Osteoblast (primary cell): ENCODE measurements around the gene HDAC4. TPM values are rescaled to one million over a fixed set of nuclear protein-coding genes. Genes with fewer than 3 reads are reported as not detected.

Experiments
- DNase-seq: peaks from one replicate; pipeline ENCODE4 v3.0.0; 2011; ENCODE audit warnings: low spot score, mixed read lengths; ENCODE audit not compliant: insufficient read length; ENCODE audit errors: missing footprints
- H2AFZ ChIP-seq: 2 replicates; pipeline ENCODE4 v1.6.0; 2011; ENCODE audit warnings: mild to moderate bottlenecking, low read length
- H3K27ac ChIP-seq: 2 replicates; pipeline ENCODE4 v1.5.1; 2011; ENCODE audit warnings: mild to moderate bottlenecking, low read depth, low read length, moderate library complexity
- H3K27me3 ChIP-seq: 2 replicates; pipeline ENCODE4 v1.6.0; 2012; ENCODE audit warnings: mild to moderate bottlenecking, control low read depth, inconsistent platforms, low read length, moderate library complexity; ENCODE audit not compliant: insufficient read depth
- H3K36me3 ChIP-seq: 2 replicates; pipeline ENCODE4 v1.5.1; 2011; ENCODE audit warnings: mild to moderate bottlenecking, low read length, control low read depth, moderate library complexity; ENCODE audit not compliant: insufficient read depth
- H3K4me1 ChIP-seq: 2 replicates; pipeline ENCODE4 v1.5.1; 2011; ENCODE audit warnings: mild to moderate bottlenecking, low read length, control low read depth, moderate library complexity; ENCODE audit not compliant: insufficient read depth
- H3K4me2 ChIP-seq: 2 replicates; pipeline ENCODE4 v1.6.0; 2011; ENCODE audit warnings: mild to moderate bottlenecking, low read length; ENCODE audit not compliant: insufficient read depth
- H3K4me3 ChIP-seq: fragments of 200-600 bp; sonication (generic); 3 replicates; pipeline ENCODE4 v1.5.1; 2012; ENCODE audit warnings: mild to moderate bottlenecking, low read length, inconsistent platforms; ENCODE audit not compliant: insufficient read depth
- H3K79me2 ChIP-seq: 2 replicates; pipeline ENCODE4 v1.6.0; 2012; ENCODE audit warnings: mild to moderate bottlenecking, low read length, control low read depth, inconsistent platforms; ENCODE audit not compliant: insufficient read depth
- H3K9me3 ChIP-seq: 2 replicates; pipeline ENCODE4 v1.5.1; 2011; ENCODE audit warnings: low read depth, low read length, control low read depth
- H4K20me1 ChIP-seq: 2 replicates; pipeline ENCODE4 v1.6.0; 2012; ENCODE audit warnings: mild to moderate bottlenecking, low read length, control low read depth; ENCODE audit not compliant: insufficient read depth
- total RNA-seq: library from RNA; depleted of rRNA; stranded (reverse); fragments of >200 nt; gene quantifications from 2 replicates; pipeline ENCODE4 v1.2.3, GENCODE V29; 2012
- TF ChIP-seq, protein P1 (sequence below): IDR thresholded peaks from 2 replicates; pipeline ENCODE4 v1.5.1; 2011; ENCODE audit warnings: mild to moderate bottlenecking, low read depth, low read length, moderate library complexity; ENCODE audit errors: extremely low read depth

Gene HDAC4
- total RNA-seq, 1 donor, result 30.8 TPM

DNA sequence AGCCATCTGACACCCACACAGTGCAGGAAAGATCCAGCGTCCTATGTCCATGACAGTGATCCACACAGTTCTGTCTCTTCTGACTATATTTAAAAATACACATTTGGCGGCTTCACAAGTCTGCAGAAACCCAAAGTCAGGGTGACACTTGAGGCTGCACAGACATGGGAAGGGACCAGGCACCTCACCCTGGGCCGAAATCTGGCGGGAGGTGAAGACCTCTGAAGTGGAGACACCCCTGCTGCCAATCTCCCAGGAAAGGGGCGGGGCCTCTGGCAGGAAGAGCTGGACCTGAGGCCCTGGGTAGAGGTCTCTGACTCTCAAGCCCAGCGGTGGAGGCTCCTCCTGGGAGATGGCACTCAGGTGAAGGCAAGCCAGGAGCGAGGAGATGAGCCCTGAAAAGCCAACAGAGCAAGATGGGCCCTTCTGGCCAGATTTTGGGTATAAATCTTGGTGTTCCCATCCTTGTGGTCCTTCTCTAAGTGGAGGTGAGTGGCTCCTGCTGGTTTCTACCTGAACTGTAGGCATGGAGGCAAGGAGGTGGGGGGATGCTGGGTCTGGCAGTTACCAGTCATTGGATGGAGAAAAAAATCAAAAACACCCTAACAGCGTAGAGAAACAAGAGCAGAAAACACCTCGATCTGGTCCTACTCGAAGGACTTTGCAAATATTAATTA lies 248.4 kb downstream of the HDAC4 start:
- peak; percentile 9 for DNase-seq
- Histone ChIP-seq H3K4me2 (no peak overlapping the region), H3K27me3 (no peaks in the 10 kb centered on the region), H3K4me1 (no peaks in the 10 kb centered on the region), H3K27ac (no peak overlapping the region), H3K9me3 (no peaks in the 10 kb centered on the region), H4K20me1 (no peaks in the 10 kb centered on the region), H3K4me3 (no peak overlapping the region), H2AFZ (no peak overlapping the region), H3K36me3 (no peaks in the 10 kb centered on the region), H3K79me2 (no peaks in the 10 kb centered on the region)
- TF ChIP-seq, protein P1, sequence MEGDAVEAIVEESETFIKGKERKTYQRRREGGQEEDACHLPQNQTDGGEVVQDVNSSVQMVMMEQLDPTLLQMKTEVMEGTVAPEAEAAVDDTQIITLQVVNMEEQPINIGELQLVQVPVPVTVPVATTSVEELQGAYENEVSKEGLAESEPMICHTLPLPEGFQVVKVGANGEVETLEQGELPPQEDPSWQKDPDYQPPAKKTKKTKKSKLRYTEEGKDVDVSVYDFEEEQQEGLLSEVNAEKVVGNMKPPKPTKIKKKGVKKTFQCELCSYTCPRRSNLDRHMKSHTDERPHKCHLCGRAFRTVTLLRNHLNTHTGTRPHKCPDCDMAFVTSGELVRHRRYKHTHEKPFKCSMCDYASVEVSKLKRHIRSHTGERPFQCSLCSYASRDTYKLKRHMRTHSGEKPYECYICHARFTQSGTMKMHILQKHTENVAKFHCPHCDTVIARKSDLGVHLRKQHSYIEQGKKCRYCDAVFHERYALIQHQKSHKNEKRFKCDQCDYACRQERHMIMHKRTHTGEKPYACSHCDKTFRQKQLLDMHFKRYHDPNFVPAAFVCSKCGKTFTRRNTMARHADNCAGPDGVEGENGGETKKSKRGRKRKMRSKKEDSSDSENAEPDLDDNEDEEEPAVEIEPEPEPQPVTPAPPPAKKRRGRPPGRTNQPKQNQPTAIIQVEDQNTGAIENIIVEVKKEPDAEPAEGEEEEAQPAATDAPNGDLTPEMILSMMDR, result no peak

DNA sequence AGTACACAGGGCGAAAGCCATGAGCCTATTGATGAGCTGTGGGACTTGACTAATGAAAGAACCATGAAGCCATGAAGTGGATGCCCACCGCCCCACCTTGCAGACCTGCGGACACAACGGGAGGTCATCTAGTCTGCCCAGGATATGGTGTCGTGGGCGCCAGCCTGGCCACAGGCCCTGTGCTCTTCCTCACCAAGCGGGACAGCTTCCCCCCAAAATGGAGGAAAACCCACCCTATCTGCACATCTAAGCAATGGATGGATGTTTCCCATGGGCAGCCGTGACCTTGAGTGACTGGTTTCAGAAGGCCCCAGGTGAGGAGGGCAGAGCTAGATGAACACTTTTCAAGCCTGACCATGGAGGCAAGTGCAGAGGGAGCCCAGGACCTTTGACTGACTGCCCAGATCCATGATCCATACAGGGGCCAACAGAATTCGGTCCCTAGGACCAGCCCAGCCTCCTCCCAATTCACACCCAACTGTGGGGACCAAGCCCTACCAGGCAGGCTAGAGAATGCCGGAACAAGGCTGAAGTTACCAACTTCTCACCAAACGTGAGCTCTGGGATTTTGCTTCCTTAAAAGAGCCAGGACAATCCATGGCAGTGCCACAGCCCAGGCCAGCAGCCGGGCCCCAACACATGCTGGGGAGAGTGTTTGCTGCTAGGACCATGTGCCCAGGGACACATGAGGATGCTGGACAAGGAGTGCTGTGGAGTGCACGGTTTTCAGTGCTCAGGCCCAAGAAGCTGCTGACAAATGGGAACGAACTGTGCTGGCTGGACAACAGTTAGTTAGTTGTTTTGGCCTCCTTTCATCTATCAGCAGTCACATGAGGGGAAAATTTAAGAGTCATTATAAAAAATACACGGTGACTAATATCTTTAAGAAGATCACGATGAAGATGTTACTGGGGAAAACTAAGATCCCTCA lies 249.4 kb downstream of the HDAC4 start:
- Histone ChIP-seq H3K4me2 (no peak overlapping the region), H3K36me3 (no peaks in the 10 kb centered on the region)

DNA sequence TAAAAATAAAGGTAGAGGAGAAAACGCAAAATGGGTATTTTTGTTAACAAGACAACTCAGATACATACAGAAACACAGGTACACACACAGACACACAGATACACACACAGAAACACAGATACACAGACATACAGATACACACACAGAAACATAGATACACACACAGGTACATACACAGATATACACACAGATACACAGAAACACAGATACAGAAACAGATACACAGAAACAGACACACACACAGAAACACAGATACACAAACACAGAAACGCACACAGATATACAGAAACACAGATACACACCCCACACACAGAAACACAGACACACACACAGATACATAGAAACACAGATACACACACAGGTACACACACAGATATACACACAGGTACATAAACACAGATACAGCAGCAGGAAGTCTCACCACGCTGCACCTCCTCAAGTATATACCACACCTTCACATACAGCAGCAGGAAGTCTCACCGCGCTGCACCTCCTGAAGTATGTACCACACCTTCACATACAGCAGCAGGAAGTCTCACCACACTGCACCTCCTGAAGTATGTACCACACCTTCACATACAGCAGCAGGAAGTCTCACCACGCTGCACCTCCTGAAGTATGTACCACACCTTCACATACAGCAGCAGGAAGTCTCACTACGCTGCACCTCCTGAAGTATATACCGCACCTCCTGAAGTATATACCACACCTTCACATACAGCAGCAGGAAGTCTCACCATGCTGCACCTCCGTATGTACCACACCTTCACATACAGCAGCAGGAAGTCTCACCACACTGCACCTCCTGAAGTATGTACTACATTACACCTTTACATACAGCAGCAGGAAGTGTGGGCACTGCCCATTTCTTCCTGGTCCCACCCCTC lies 250.5 kb downstream of the HDAC4 start:
- no peaks in the 10 kb centered on the region for H3K27me3 ChIP-seq
- H3K4me1 ChIP-seq, result no peaks in the 10 kb centered on the region
- no peak overlapping the region for H3K4me2 ChIP-seq
- DNase-seq, result no peak
- TF ChIP-seq, protein P1, result no peak
- H3K36me3 ChIP-seq, result no peaks in the 10 kb centered on the region
- no peak overlapping the region for H2AFZ ChIP-seq
- no peaks in the 10 kb centered on the region for H3K9me3 ChIP-seq
- H3K27ac ChIP-seq, result no peak overlapping the region
- H3K79me2 ChIP-seq, result no peaks in the 10 kb centered on the region
- no peaks in the 10 kb centered on the region for H4K20me1 ChIP-seq
- no peak overlapping the region for H3K4me3 ChIP-seq

More for the DNA sequence above, 249.4 kb downstream of the HDAC4 start:
- Histone ChIP-seq H3K9me3 (no peaks in the 10 kb centered on the region), H4K20me1 (no peaks in the 10 kb centered on the region), H3K79me2 (no peaks in the 10 kb centered on the region), H3K4me1 (no peaks in the 10 kb centered on the region), H3K4me3 (no peak overlapping the region), H3K27me3 (no peaks in the 10 kb centered on the region), H3K27ac (no peak overlapping the region), H2AFZ (no peak overlapping the region)
- DNase-seq, result peak; percentile 69
- TF ChIP-seq, protein P1, result no peak
